SJCRH30 (cell line): ENCODE measurements around the gene HDAC1. TPM values are rescaled to one million over a fixed set of nuclear protein-coding genes. Genes with fewer than 3 reads are reported as not detected.
A peak's percentile ranks its signal among the peaks of the same experiment; 100 is the strongest.

Source experiments
- DNase-seq, 2 experiments: peaks; one replicate each; pipeline ENCODE4 v3.0.0-alpha.2; 2015 to 2020
- H3K27ac ChIP-seq: fragments of 250-450 bp; sonication (Bioruptor Pico); 2 replicates; pipeline ENCODE4 v1.5.1; 2020; ENCODE audit warnings: mild to moderate bottlenecking, moderate library complexity
- H3K27me3 ChIP-seq: fragments of 250-450 bp; sonication (Bioruptor Pico); 2 replicates; pipeline ENCODE4 v1.5.1; 2020; ENCODE audit warnings: mild to moderate bottlenecking, moderate library complexity
- H3K36me3 ChIP-seq: fragments of 250-450 bp; sonication (Bioruptor Pico); 2 replicates; pipeline ENCODE4 v1.5.1; 2020; ENCODE audit warnings: mild to moderate bottlenecking, moderate library complexity
- H3K4me1 ChIP-seq: fragments of 250-450 bp; sonication (Bioruptor Pico); 2 replicates; pipeline ENCODE4 v1.5.1; 2020; ENCODE audit warnings: mild to moderate bottlenecking, moderate library complexity
- H3K4me3 ChIP-seq: fragments of 250-450 bp; sonication (Bioruptor Pico); 2 replicates; pipeline ENCODE4 v1.5.1; 2020; ENCODE audit warnings: mild to moderate bottlenecking, moderate library complexity
- H3K9me3 ChIP-seq: fragments of 250-450 bp; sonication (Bioruptor Pico); replicated peaks from 2 replicates; pipeline ENCODE4 v1.5.1; 2020; ENCODE audit warnings: mild to moderate bottlenecking, moderate library complexity
- total RNA-seq: library from RNA; depleted of rRNA; stranded (reverse); fragments of >200 nt; shearing (Covaris generic); gene quantifications from 2 replicates; pipeline ENCODE4 v1.2.3, GENCODE V29; 2014

The HDAC1 gene
- total RNA-seq, 1 experiment from 2014 or later = 160 TPM

DNA sequence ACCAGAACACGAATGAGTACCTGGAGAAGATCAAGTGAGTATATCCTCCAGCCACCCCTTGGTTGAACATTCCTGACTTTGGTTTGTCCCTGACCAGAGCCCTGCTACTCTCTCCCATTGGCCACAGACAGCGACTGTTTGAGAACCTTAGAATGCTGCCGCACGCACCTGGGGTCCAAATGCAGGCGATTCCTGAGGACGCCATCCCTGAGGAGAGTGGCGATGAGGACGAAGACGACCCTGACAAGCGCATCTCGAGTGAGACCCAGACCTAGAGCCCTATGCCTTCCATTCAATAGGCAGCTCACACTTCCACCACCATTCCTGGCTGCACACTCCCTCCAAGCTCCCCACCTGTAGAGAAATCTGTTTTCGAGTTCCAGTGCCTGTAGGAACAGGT, 39.7 kb downstream of the HDAC1 start:
- no peaks in the 10 kb centered on the region for H3K9me3 ChIP-seq
- H3K4me3 ChIP-seq = no peak overlapping the region
- peaks cover 60% of the 10 kb centered on the region for H3K36me3 ChIP-seq
- H3K4me1 ChIP-seq = peaks cover 1% of the 10 kb centered on the region; the same call in 1 of the 2 replicates
- no peak overlapping the region for H3K27ac ChIP-seq
- no peak for DNase-seq
- no peaks in the 10 kb centered on the region for H3K27me3 ChIP-seq

- Histone ChIP-seq H3K27ac (no peak overlapping the region), H3K9me3 (no peaks in the 10 kb centered on the region), H3K27me3 (no peaks in the 10 kb centered on the region), H3K4me3 (no peak overlapping the region), H3K36me3 (peaks cover 59% of the 10 kb centered on the region), H3K4me1 (peaks cover 10% of the 10 kb centered on the region)
- peak in 1 of 2 experiments; percentile 42 for DNase-seq
These were observed 40.6 kb downstream of the HDAC1 start for GRCh38 chr1:32332290-32333079.

DNA sequence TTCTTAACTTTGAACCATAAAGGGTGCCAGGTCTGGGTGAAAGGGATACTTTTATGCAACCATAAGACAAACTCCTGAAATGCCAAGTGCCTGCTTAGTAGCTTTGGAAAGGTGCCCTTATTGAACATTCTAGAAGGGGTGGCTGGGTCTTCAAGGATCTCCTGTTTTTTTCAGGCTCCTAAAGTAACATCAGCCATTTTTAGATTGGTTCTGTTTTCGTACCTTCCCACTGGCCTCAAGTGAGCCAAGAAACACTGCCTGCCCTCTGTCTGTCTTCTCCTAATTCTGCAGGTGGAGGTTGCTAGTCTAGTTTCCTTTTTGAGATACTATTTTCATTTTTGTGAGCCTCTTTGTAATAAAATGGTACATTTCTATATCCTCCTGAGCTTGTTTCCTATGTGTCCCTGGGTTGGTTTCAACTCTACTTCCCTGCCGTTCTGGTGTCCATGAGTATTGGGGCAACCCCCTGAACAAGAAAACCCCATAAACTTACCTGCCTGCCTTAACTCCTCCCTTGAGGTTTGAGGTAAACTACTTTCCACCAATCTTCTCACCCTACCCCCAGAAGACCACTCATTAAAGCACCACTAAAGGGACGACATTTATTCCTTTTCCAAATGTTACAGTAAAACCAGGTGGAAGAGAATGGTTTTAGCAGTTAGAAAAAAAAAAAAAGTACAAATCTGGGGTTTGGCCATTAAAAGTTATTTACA, 41.5 kb downstream of the HDAC1 start:
- H3K27me3 ChIP-seq = no peaks in the 10 kb centered on the region
- DNase-seq = no peak
- H3K4me3 ChIP-seq = no peak overlapping the region
- no peaks in the 10 kb centered on the region for H3K9me3 ChIP-seq
- peaks cover 54% of the 10 kb centered on the region for H3K36me3 ChIP-seq
- no peak overlapping the region for H3K27ac ChIP-seq
- H3K4me1 ChIP-seq = peaks cover 17% of the 10 kb centered on the region

- Histone ChIP-seq H3K36me3 (peaks cover 45% of the 10 kb centered on the region), H3K9me3 (no peaks in the 10 kb centered on the region), H3K4me1 (peaks cover 25% of the 10 kb centered on the region), H3K27ac (no peak overlapping the region), H3K4me3 (peak overlapping the region; percentile 98), H3K27me3 (no peaks in the 10 kb centered on the region)
- no peak for DNase-seq
These were observed 42.5 kb downstream of the HDAC1 start for GRCh38 chr1:32334274-32334861.

GRCh38 chr1:32334864-32335534, 43.1 kb downstream of the HDAC1 start:
- Histone ChIP-seq H3K27me3 (no peaks in the 10 kb centered on the region), H3K36me3 (peaks cover 39% of the 10 kb centered on the region), H3K4me3 (peak overlapping the region; percentile 98), H3K4me1 (peaks cover 25% of the 10 kb centered on the region), H3K27ac (peak overlapping the region; percentile 44), H3K9me3 (no peaks in the 10 kb centered on the region)
- peak; percentile 56 to 72 for DNase-seq

- peak overlapping the region; percentile 64; the same call in 1 of the 2 replicates for H3K27ac ChIP-seq
These were observed 43.6 kb downstream of the HDAC1 start for GRCh38 chr1:32335535-32335789.

GRCh38 chr1:32335790-32336590, 44.1 kb downstream of the HDAC1 start, which contains the start of gene MARCKSL1:
TSS of gene MARCKSL1 (minus strand) at chr1:32336233. CDS start at chr1:32336033, 200 bp downstream.
- H3K27ac ChIP-seq = peak within 1 kb of the TSS; percentile 64
- peaks cover 25% of the 10 kb centered on the region for H3K4me1 ChIP-seq
- H3K27me3 ChIP-seq = no peaks in the 10 kb centered on the region
- H3K36me3 ChIP-seq = peaks cover 38% of the 10 kb centered on the region
- peak within 1 kb of the TSS; percentile 98 for H3K4me3 ChIP-seq
- DNase-seq = peak; percentile 88 to 89
- H3K9me3 ChIP-seq = no peaks in the 10 kb centered on the region

More at GRCh38 chr1:32335535-32335789, 43.6 kb downstream of the HDAC1 start:
- no peak for DNase-seq
- Histone ChIP-seq H3K9me3 (no peaks in the 10 kb centered on the region), H3K4me3 (peak overlapping the region; percentile 98), H3K36me3 (peaks cover 38% of the 10 kb centered on the region), H3K27me3 (no peaks in the 10 kb centered on the region), H3K4me1 (peaks cover 25% of the 10 kb centered on the region)

GRCh38 chr1:32336591-32336932, 44.7 kb downstream of the HDAC1 start:
- no peak for DNase-seq

DNA sequence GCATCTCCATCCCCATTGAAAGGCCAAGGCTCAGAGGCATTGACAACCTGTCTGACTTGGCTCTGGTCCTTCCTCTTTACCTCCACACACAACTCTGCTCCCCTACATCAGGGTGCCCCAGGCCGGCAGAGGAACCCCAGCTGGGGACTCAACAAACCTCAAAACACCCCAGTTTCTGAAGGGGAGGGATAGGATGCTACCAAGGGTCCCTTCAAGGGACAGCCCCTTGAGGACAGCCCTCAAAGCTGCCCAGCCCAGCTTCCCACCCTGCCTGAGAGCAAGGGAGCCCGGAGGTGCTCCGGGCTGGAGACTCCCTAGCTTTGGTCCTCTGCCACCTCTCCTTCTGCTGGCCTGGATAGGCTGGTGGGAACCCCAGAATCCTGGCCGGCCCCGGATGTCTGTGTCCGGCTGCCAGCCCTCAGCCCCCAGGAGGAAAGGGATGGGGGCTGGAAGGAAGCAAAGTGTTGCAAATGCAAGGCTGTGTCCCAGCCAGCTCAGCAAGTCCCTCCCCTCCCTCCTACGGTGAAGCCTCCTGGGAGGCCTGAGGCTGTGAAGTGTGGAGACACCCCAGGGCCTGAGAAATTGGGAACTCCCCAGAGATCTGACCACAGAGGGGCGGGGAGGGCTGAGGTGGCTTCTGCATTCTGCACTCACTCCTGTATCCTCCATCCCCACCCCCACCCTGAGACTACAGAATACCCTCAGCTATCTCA, 45.2 kb downstream of the HDAC1 start:
- no peaks in the 10 kb centered on the region for H3K27me3 ChIP-seq
- H3K27ac ChIP-seq = no peak overlapping the region
- peak overlapping the region; percentile 98; the same call in 1 of the 2 replicates for H3K4me3 ChIP-seq
- H3K9me3 ChIP-seq = no peaks in the 10 kb centered on the region
- H3K4me1 ChIP-seq = peaks cover 25% of the 10 kb centered on the region
- DNase-seq = peak; percentile 54 to 67
- peaks cover 27% of the 10 kb centered on the region for H3K36me3 ChIP-seq

More at GRCh38 chr1:32336591-32336932, 44.7 kb downstream of the HDAC1 start:
- no peak overlapping the region for H3K27ac ChIP-seq
- H3K4me3 ChIP-seq = peak overlapping the region; percentile 98
- no peaks in the 10 kb centered on the region for H3K27me3 ChIP-seq
- no peaks in the 10 kb centered on the region for H3K9me3 ChIP-seq
- H3K4me1 ChIP-seq = peaks cover 25% of the 10 kb centered on the region
- peaks cover 32% of the 10 kb centered on the region for H3K36me3 ChIP-seq

GRCh38 chr1:32337855-32338636, 46.2 kb downstream of the HDAC1 start:
- Histone ChIP-seq H3K36me3 (peaks cover 19% of the 10 kb centered on the region), H3K27me3 (no peaks in the 10 kb centered on the region), H3K27ac (peak overlapping the region; percentile 89), H3K4me1 (peaks cover 25% of the 10 kb centered on the region), H3K9me3 (no peaks in the 10 kb centered on the region), H3K4me3 (peak overlapping the region; percentile 23)
- peak; percentile 91 to 95 for DNase-seq

DNA sequence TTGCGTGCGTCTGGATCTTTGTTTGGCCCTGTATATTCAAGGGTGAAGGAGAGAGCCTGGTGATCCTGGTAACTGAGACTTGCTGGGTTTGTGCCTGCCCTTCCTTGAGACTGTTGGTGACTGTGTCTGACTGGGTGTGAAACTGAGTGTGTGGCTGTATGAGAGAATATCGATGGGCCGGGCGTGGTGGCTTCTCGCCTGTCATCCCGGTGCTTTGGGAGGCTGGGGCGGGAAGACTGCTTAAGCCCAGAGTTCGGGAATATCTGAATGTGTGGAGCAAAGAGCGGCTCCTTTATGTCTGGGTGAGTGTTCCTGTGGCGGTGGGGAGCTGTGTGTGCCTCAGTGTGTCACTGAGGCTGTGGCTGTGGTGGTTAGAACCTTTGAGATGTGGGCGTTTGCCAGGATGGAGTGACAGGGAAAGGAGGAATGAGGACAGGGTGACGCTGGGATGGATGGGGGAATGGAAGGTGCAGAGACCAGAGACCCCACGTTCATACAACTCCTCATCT, 46.8 kb downstream of the HDAC1 start:
- H3K4me3 ChIP-seq = peak overlapping the region; percentile 23
- H3K4me1 ChIP-seq = peaks cover 25% of the 10 kb centered on the region
- no peaks in the 10 kb centered on the region for H3K9me3 ChIP-seq
- H3K27me3 ChIP-seq = no peaks in the 10 kb centered on the region
- peak in 1 of 2 experiments; percentile 42 for DNase-seq
- H3K36me3 ChIP-seq = peaks cover 12% of the 10 kb centered on the region
- H3K27ac ChIP-seq = peak overlapping the region; percentile 89

GRCh38 chr1:32339363-32339978, 47.6 kb downstream of the HDAC1 start:
- Histone ChIP-seq H3K4me1 (peaks cover 25% of the 10 kb centered on the region), H3K27ac (peak overlapping the region; percentile 89; the same call in 1 of the 2 replicates), H3K4me3 (no peak overlapping the region), H3K9me3 (no peaks in the 10 kb centered on the region), H3K27me3 (no peaks in the 10 kb centered on the region), H3K36me3 (peaks cover 4% of the 10 kb centered on the region)
- no peak for DNase-seq
